ENCODE results near the gene STXBP3. TPM values are rescaled to one million over a fixed set of nuclear protein-coding genes. Genes with fewer than 3 reads are reported as not detected.
"Not testable (repeated sequence)": the region's sequence is repeated elsewhere in the genome, so short reads cannot be mapped to it uniquely, and the experiment has no call there.

The STXBP3 gene
- total and polyA plus RNA-seq, 3 donors from 2014 or later = 22.7 to 71.8 (median 59.6) TPM

- no peaks in the 10 kb centered on the region for H3K4me1 ChIP-seq
- intact Hi-C loops (cut with DNase I; ENCODE audit: low total_unique reads) = no loop called here
- WGBS, 2 donors = 84 to 92% methylated on average over 3 of the region's 3 CpGs
These were observed 34.6 kb downstream of the STXBP3 start for GRCh38 chr1:108780937-108781574.

GRCh38 chr1:108781575-108781944, 35.1 kb downstream of the STXBP3 start:
- H3K27ac ChIP-seq; H3K27me3 ChIP-seq; DNase-seq; intact Hi-C loops (cut with DNase I; ENCODE audit: low total_unique reads); H3K4me3 ChIP-seq; H3K9me3 ChIP-seq; H3K36me3 ChIP-seq (ENCODE audit: low read depth, missing control alignments); H3K4me1 ChIP-seq: not testable (repeated sequence)
- WGBS, 2 donors = 97 to 100% methylated on average over 1 of the region's 1 CpG

More at GRCh38 chr1:108780937-108781574, 34.6 kb downstream of the STXBP3 start:
- H3K9me3 ChIP-seq = no peaks in the 10 kb centered on the region
- no peaks in the 10 kb centered on the region for H3K36me3 ChIP-seq (ENCODE audit: low read depth, missing control alignments)
- TF ChIP-seq CTCF (IDR thresholded peaks at IDR 0.05) = no peak
- TF ChIP-seq POLR2A (IDR thresholded peaks at IDR 0.05) = no peak
- no peaks in the 10 kb centered on the region for H3K27me3 ChIP-seq
- DNase-seq = no peak
- no peak overlapping the region for H3K4me3 ChIP-seq
- no peak overlapping the region for H3K27ac ChIP-seq

- H3K27me3 ChIP-seq = no peaks in the 10 kb centered on the region
- H3K4me3 ChIP-seq = no peak overlapping the region
- no peaks in the 10 kb centered on the region for H3K9me3 ChIP-seq
- no peaks in the 10 kb centered on the region for H3K36me3 ChIP-seq (ENCODE audit: low read depth, missing control alignments)
- no peak for DNase-seq
- no peaks in the 10 kb centered on the region for H3K4me1 ChIP-seq
- 91 to 96% methylated on average over 5 to 6 of the region's 6 CpGs for WGBS, 2 donors
- intact Hi-C loops (cut with DNase I; ENCODE audit: low total_unique reads) = no loop called here
- H3K27ac ChIP-seq = no peak overlapping the region
- TF ChIP-seq POLR2A (IDR thresholded peaks at IDR 0.05) (no peak), CTCF (IDR thresholded peaks at IDR 0.05) (no peak)
These were observed 38.8 kb downstream of the STXBP3 start for GRCh38 chr1:108785264-108785663.

- 94 to 96% methylated on average over 2 of the region's 2 CpGs for WGBS, 2 donors
- Histone ChIP-seq H3K27me3 (no peaks in the 10 kb centered on the region), H3K4me3 (no peak overlapping the region), H3K36me3 (ENCODE audit: low read depth, missing control alignments) (no peaks in the 10 kb centered on the region), H3K27ac (no peak overlapping the region), H3K9me3 (no peaks in the 10 kb centered on the region), H3K4me1 (no peaks in the 10 kb centered on the region)
- DNase-seq = no peak
- intact Hi-C loops (cut with DNase I; ENCODE audit: low total_unique reads) = no loop called here
- TF ChIP-seq POLR2A (IDR thresholded peaks at IDR 0.05) (no peak), CTCF (IDR thresholded peaks at IDR 0.05) (no peak)
These were observed 39.4 kb downstream of the STXBP3 start for GRCh38 chr1:108785880-108786279.

GRCh38 chr1:108791790-108792189, 45.3 kb downstream of the STXBP3 start:
- H3K4me3 ChIP-seq = no peak overlapping the region
- no peak for DNase-seq
- no peaks in the 10 kb centered on the region for H3K4me1 ChIP-seq
- no peaks in the 10 kb centered on the region for H3K9me3 ChIP-seq
- no peaks in the 10 kb centered on the region for H3K27me3 ChIP-seq
- TF ChIP-seq CTCF (IDR thresholded peaks at IDR 0.05) (no peak), POLR2A (IDR thresholded peaks at IDR 0.05) (no peak)
- intact Hi-C loops (cut with DNase I; ENCODE audit: low total_unique reads) = no loop called here
- H3K27ac ChIP-seq = no peak overlapping the region
- 100% methylated on average over 1 of the region's 1 CpG for WGBS, 2 donors
- no peaks in the 10 kb centered on the region for H3K36me3 ChIP-seq (ENCODE audit: low read depth, missing control alignments)
